Measurements from ENCODE around the gene PLEKHG4B. TPM values are rescaled to one million over a fixed set of nuclear protein-coding genes. Genes with fewer than 3 reads are reported as not detected.

The PLEKHG4B gene
- total RNA-seq, 1 experiment from 2014 or later: not detected

DNA sequence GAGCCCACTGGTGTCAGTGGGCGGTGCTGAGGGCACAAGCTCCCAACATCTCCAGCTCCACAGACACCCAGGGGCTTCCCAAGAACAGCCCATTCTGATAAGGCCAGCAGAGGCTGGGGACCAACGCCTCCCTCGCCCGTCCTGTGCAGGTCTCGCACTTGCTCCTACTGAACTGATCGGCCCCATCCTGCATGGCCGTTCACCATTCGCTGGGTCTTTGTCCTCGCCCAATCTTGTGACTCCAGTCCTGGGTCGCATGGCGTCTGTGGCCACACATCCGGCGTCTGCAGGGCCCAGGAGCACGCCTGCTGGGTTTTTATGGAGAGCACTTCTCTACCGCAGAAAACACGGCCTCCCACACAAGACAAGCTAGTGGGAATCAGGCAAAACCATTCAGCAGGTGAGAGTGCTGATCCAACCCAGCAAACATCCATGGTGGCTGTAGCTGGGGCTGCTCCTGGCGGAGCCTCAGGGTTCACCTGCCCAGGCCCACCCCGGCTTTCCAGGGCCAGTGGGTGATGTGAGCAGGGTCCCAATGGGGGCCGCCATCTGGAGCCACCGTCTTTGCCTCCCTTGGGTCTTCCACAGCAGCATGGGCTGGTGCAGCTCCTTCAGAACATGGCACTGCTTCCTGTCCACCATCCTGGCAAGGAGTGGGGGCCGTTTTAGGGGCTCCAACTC is 106.7 kb downstream of the PLEKHG4B start:
- H3K36me3 Mint-ChIP-seq (ENCODE audit: insufficient read depth, unreplicated experiment): peaks cover 2% of the 10 kb centered on the region
- BruUV-seq (replicated peaks): no TSS peak
- POLR2A ChIA-PET: no interaction called here
- H3K4me3 Mint-ChIP-seq (ENCODE audit: unreplicated experiment): no peak overlapping the region
- TF ChIP-seq, protein P1, sequence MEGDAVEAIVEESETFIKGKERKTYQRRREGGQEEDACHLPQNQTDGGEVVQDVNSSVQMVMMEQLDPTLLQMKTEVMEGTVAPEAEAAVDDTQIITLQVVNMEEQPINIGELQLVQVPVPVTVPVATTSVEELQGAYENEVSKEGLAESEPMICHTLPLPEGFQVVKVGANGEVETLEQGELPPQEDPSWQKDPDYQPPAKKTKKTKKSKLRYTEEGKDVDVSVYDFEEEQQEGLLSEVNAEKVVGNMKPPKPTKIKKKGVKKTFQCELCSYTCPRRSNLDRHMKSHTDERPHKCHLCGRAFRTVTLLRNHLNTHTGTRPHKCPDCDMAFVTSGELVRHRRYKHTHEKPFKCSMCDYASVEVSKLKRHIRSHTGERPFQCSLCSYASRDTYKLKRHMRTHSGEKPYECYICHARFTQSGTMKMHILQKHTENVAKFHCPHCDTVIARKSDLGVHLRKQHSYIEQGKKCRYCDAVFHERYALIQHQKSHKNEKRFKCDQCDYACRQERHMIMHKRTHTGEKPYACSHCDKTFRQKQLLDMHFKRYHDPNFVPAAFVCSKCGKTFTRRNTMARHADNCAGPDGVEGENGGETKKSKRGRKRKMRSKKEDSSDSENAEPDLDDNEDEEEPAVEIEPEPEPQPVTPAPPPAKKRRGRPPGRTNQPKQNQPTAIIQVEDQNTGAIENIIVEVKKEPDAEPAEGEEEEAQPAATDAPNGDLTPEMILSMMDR (IDR thresholded peaks at IDR 0.05; ENCODE audit: unreplicated experiment): no peak
- H3K9me3 Mint-ChIP-seq (ENCODE audit: unreplicated experiment): no peaks in the 10 kb centered on the region
- no peak for DNase-seq (ENCODE audit: unreplicated experiment)
- intact Hi-C loops (cut with micrococcal nuclease): no loop called here
- no peaks in the 10 kb centered on the region for H3K4me1 Mint-ChIP-seq (ENCODE audit: insufficient read depth, unreplicated experiment)
- CTCF ChIA-PET: no interaction called here
- H3K27me3 Mint-ChIP-seq (ENCODE audit: insufficient read depth, unreplicated experiment): no peaks in the 10 kb centered on the region
- H3K27ac Mint-ChIP-seq (ENCODE audit: low read depth, unreplicated experiment): no peak overlapping the region

DNA sequence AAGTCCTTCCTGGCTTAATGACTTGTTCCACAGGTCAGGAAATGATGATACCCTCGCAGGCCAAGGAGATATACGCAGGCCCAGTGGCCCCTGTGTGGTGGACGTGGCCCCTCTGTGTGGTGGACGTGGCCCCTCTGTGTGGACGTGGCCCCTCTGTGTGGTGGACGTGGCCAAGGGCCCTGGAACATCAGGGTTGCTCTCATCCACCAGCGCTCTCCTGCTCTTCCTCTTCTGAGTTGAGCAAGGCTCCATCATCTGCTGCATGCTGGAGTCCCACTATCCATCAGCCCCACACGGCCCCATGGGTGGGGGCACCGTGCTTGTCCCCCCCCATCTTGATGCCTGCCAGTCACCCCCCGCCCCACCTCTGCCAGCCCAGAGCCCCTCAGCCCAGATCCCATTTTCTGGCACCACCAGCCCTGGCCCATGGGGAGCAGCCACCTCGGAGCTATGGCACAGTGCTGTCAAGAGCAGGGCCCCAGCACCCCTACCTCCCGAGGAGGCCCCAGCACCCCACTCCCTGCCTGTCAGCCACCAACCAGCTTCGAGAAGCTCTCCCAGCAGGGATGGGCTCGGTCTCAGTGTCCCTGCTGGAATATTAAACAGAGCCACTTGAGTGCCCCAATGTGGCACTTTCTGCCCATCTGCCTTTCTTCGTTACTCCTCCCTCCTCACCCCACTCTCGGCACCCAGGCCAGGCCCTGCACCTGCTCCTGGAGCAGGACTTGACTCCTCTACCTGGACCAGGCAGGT is 107.4 kb downstream of the PLEKHG4B start:
- TF ChIP-seq, protein P1 (IDR thresholded peaks at IDR 0.05; ENCODE audit: unreplicated experiment): no peak
- Mint-ChIP-seq H3K27me3 (ENCODE audit: insufficient read depth, unreplicated experiment) (no peaks in the 10 kb centered on the region), H3K9me3 (ENCODE audit: unreplicated experiment) (no peaks in the 10 kb centered on the region), H3K36me3 (ENCODE audit: insufficient read depth, unreplicated experiment) (peaks cover 9% of the 10 kb centered on the region), H3K4me1 (ENCODE audit: insufficient read depth, unreplicated experiment) (no peaks in the 10 kb centered on the region), H3K4me3 (ENCODE audit: unreplicated experiment) (no peak overlapping the region), H3K27ac (ENCODE audit: low read depth, unreplicated experiment) (no peak overlapping the region)
- intact Hi-C loops (cut with micrococcal nuclease): no loop called here
- no peak for DNase-seq (ENCODE audit: unreplicated experiment)
- BruUV-seq (replicated peaks): no TSS peak
- ChIA-PET POLR2A (no interaction called here), CTCF (interaction anchor here (1.4 kb wide), 1 partner anchor 11 kb away, joined by 5 read pairs; no protein-coding TSS in a partner anchor)

DNA sequence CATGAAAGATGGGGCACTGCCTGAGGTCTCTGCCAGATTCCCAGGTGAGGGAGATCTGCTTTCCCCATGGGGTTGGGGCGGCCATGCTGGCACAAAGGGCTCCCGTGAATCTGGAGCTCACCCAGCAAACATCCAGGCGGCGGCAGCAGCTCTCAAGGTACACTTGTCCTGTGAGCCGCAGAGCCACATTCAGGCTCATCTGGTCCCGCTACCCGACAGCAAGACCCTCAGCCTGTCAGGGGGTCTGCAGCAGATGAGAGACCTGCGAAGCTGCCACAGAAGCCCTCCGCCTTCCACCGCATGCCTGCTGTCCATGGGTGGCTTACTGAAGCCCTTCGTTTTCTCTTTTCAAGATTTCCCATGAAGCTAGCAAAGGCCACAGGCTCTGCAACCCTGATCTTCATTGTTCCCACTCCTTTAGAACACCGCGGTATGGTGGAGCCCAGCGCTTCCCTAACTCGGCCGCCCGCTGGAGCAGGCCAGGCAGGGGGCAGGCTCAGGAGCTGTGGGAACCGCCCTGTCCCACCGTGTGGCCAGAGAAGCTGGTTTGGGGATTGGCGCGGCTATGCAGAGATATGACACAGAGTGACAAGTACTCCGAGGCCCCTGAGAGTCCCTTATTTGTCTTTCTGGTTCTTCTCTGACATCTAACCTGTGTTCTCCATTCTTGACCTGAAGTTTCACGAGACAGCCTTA is 108.1 kb downstream of the PLEKHG4B start:
- Mint-ChIP-seq H3K27ac (ENCODE audit: low read depth, unreplicated experiment) (no peak overlapping the region), H3K4me3 (ENCODE audit: unreplicated experiment) (no peak overlapping the region), H3K36me3 (ENCODE audit: insufficient read depth, unreplicated experiment) (peaks cover 16% of the 10 kb centered on the region), H3K9me3 (ENCODE audit: unreplicated experiment) (no peaks in the 10 kb centered on the region), H3K27me3 (ENCODE audit: insufficient read depth, unreplicated experiment) (no peaks in the 10 kb centered on the region), H3K4me1 (ENCODE audit: insufficient read depth, unreplicated experiment) (no peaks in the 10 kb centered on the region)
- no TSS peak for BruUV-seq (replicated peaks)
- TF ChIP-seq, protein P1 (IDR thresholded peaks at IDR 0.05; ENCODE audit: unreplicated experiment): no peak
- CTCF ChIA-PET: interaction anchor here (1.4 kb wide), 1 partner anchor 11 kb away, joined by 5 read pairs; no protein-coding TSS in a partner anchor
- no peak for DNase-seq (ENCODE audit: unreplicated experiment)
- POLR2A ChIA-PET: no interaction called here
- intact Hi-C loops (cut with micrococcal nuclease): no loop called here

DNA sequence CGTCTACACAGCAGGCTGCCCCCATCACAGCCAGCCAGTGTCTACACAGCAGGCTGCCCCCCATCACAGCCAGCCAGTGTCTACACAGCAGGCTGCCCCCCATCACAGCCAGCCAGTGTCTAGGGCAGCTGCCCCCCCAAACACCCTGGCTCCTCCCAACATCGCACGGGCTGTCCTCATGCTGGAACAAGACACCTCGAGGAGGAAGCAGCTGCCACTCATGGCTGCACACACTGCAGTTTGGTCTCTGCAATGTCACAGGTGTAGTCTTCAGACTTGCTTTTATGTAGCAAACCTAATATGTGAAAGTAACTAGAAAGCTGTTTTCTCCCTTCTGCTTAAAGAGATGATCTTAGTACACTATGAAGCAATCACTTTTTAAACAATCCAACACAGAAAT is 109.0 kb downstream of the PLEKHG4B start:
- no peak for DNase-seq (ENCODE audit: unreplicated experiment)
- Mint-ChIP-seq H3K27ac (ENCODE audit: low read depth, unreplicated experiment) (no peak overlapping the region), H3K36me3 (ENCODE audit: insufficient read depth, unreplicated experiment) (peaks cover 25% of the 10 kb centered on the region), H3K4me3 (ENCODE audit: unreplicated experiment) (no peak overlapping the region), H3K4me1 (ENCODE audit: insufficient read depth, unreplicated experiment) (no peaks in the 10 kb centered on the region), H3K9me3 (ENCODE audit: unreplicated experiment) (no peaks in the 10 kb centered on the region), H3K27me3 (ENCODE audit: insufficient read depth, unreplicated experiment) (no peaks in the 10 kb centered on the region)
- BruUV-seq (replicated peaks): no TSS peak
- TF ChIP-seq, protein P1 (IDR thresholded peaks at IDR 0.05; ENCODE audit: unreplicated experiment): no peak
- POLR2A ChIA-PET: no interaction called here
- CTCF ChIA-PET: no interaction called here
- intact Hi-C loops (cut with micrococcal nuclease): no loop called here

Data from MCF 10A (cell line).